MCF 10A (cell line): ENCODE data around the gene VASN. TPM values are rescaled to one million over a fixed set of nuclear protein-coding genes. Genes with fewer than 3 reads are reported as not detected.

ENCODE experiments used
- BruUV-seq: library from RNA; stranded (reverse); fragments of 400-500 nt; replicated peaks from 2 replicates; lab custom pipeline; 2021; lab: Mats Ljungman, UMichigan
- CTCF ChIA-PET: fragments of 300-600 bp; sonication (Branson Sonifier 250); formaldehyde crosslinking; extraction: SDS; loops from one replicate; lab custom pipeline; 2021; ENCODE audit warnings: antibody characterized with exemption, inconsistent platforms; lab: Yijun Ruan, JAX
- POLR2A ChIA-PET: fragments of 300-600, 350-650 bp; sonication (Branson Sonifier 250); formaldehyde crosslinking; extraction: SDS; loops from one replicate; lab custom pipeline; 2020; ENCODE audit warnings: antibody characterized with exemption, inconsistent platforms; lab: Yijun Ruan, JAX
- DNase-seq: peaks from one replicate; pipeline ENCODE4 v3.0.0-alpha.2; 2018; ENCODE audit not compliant: unreplicated experiment
- H3K27ac Mint-ChIP-seq: one replicate; pipeline ENCODE4 v1.8.0; 2022; ENCODE audit warnings: mild to moderate bottlenecking, low read depth, mixed read lengths; ENCODE audit not compliant: unreplicated experiment
- H3K27me3 Mint-ChIP-seq: one replicate; pipeline ENCODE4 v1.8.0; 2022; ENCODE audit warnings: mixed read lengths; ENCODE audit not compliant: insufficient read depth, unreplicated experiment
- H3K36me3 Mint-ChIP-seq: one replicate; pipeline ENCODE4 v1.8.0; 2022; ENCODE audit warnings: mild to moderate bottlenecking, moderate library complexity, mixed read lengths; ENCODE audit not compliant: insufficient read depth, unreplicated experiment
- H3K4me1 Mint-ChIP-seq: one replicate; pipeline ENCODE4 v1.8.0; 2022; ENCODE audit warnings: mixed read lengths; ENCODE audit not compliant: insufficient read depth, unreplicated experiment
- H3K4me3 Mint-ChIP-seq: one replicate; pipeline ENCODE4 v1.8.0; 2022; ENCODE audit warnings: mild to moderate bottlenecking, moderate library complexity, mixed read lengths; ENCODE audit not compliant: unreplicated experiment
- H3K9me3 Mint-ChIP-seq: one replicate; pipeline ENCODE4 v1.8.0; 2022; ENCODE audit warnings: mixed read lengths; ENCODE audit not compliant: unreplicated experiment
- intact Hi-C: fragments of 100-400 bp; cut with micrococcal nuclease; formaldehyde crosslinking; loops from 2 replicates; pipeline ENCODE4 v1.14.1; 2022
- total RNA-seq: library from RNA; stranded (reverse); gene quantifications from 2 replicates; pipeline ENCODE4 v1.2.3, GENCODE V29; 2022
- TF ChIP-seq, protein P1 (sequence below): fragments of 200-600 bp; IDR thresholded peaks from one replicate; pipeline ENCODE4 v1.8.0; 2022; ENCODE audit warnings: antibody characterized with exemption, mild to moderate bottlenecking; ENCODE audit not compliant: unreplicated experiment

The VASN gene
- total RNA-seq, 1 experiment from 2014 or later: 4.0 TPM

DNA sequence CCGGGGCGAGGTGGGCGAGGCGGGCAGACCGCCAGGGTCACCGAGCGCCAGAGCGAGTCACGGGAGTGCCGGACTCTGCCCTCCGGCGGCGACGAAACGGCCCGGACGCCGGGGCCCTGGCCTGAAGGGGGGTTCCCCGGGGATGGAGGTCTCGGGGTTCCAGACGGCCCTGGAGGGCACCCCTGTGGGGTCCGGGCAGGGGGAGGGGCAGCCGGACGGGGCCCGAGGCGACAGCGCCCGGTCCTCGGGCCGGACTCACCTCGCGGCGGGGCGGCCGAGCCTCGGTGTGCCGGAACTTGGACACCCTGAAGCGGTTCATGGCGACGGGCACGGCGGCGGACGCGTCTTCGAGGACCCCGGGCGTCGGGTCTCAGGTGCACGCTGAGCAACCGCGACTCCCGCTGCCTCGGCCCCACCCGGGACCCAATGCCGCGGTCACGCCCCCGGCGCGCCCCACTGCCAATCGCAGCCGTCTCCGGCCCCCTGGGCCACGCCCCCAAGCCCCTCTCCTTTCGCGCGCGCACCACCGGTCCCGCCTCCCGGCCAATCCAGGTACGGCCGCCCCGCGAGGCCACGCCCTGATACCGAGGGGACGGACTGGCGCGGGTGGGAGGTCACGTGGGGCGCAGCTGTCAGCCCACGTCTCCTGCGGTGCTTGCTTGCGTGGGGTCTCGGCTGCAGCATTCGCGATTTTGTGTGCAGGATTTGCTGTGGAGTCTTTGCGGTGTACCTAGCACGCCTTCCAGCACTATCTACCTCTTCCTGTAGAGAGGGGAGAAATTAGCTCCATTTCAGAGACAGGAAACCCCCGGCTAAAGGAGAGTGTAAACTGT lies 44.8 kb downstream of the VASN start, which contains the start of gene CORO7:
Gene CORO7 (minus strand): TSS at position 397 of the 833 bp plus-strand sequence. CDS start 78 bp downstream, at position 319.
- Mint-ChIP-seq H3K4me3 (peak within 1 kb of the TSS; percentile 86), H3K27ac (peak within 1 kb of the TSS; percentile 60), H3K27me3 (no peaks in the 10 kb centered on the region), H3K4me1 (peaks cover 14% of the 10 kb centered on the region), H3K36me3 (no peaks in the 10 kb centered on the region), H3K9me3 (no peaks in the 10 kb centered on the region)
- DNase-seq: peak; percentile 87
- TF ChIP-seq, protein P1, sequence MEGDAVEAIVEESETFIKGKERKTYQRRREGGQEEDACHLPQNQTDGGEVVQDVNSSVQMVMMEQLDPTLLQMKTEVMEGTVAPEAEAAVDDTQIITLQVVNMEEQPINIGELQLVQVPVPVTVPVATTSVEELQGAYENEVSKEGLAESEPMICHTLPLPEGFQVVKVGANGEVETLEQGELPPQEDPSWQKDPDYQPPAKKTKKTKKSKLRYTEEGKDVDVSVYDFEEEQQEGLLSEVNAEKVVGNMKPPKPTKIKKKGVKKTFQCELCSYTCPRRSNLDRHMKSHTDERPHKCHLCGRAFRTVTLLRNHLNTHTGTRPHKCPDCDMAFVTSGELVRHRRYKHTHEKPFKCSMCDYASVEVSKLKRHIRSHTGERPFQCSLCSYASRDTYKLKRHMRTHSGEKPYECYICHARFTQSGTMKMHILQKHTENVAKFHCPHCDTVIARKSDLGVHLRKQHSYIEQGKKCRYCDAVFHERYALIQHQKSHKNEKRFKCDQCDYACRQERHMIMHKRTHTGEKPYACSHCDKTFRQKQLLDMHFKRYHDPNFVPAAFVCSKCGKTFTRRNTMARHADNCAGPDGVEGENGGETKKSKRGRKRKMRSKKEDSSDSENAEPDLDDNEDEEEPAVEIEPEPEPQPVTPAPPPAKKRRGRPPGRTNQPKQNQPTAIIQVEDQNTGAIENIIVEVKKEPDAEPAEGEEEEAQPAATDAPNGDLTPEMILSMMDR: no peak
- POLR2A ChIA-PET: interaction anchor here (0.6 to 2.4 kb wide), 10 partner anchors 10 to 419 kb away, joined by 3 to 10 read pairs (median 4); partner anchors contain the start of genes DNAJA3 and NMRAL1
- CTCF ChIA-PET: interaction anchor here (0.6 to 5.1 kb wide), 5 partner anchors 10 to 200 kb away, joined by 3 to 40 read pairs (median 4); no protein-coding TSS in a partner anchor
- no TSS peak for BruUV-seq
- intact Hi-C loops: no loop called here

DNA sequence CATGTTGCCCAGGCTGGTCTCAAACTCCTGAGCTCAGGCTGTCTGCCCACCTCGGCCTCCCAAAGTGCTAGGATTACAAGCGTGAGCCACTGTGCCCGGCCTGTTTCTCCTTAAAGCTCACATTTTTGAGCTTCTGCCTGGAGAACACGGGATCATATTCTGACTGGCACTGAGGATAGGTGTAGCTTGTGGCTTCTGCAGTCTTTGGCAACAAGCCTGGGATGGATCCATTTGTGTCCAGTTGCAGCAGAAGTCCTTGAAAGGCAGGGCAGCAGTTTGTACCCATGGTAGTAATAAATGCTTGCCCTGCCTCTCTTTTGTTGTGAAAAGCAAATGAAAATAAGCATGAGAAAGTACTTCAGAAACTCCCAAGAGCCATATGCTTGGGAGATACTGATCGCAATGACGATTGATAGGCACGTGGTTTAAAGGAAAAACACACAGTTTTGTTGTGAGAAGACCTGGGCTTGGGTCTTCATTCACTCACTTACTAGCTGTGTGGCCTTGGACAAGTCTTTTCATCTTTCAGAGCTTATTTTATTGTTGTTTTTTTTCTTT lies 47.8 kb downstream of the VASN start:
- intact Hi-C loops: no loop called here
- TF ChIP-seq, protein P1: no peak
- H3K4me3 Mint-ChIP-seq: no peak overlapping the region
- peaks cover 12% of the 10 kb centered on the region for H3K4me1 Mint-ChIP-seq
- no peaks in the 10 kb centered on the region for H3K27me3 Mint-ChIP-seq
- no peaks in the 10 kb centered on the region for H3K36me3 Mint-ChIP-seq
- ChIA-PET POLR2A (interaction anchor here (1.4 kb wide), 1 partner anchor 40 kb away, joined by 4 read pairs; no protein-coding TSS in a partner anchor), CTCF (interaction anchor here (0.7 to 5.1 kb wide), 4 partner anchors 9 to 165 kb away, joined by 3 to 40 read pairs (median 6); no protein-coding TSS in a partner anchor)
- H3K27ac Mint-ChIP-seq: no peak overlapping the region
- no TSS peak for BruUV-seq
- DNase-seq: no peak
- H3K9me3 Mint-ChIP-seq: no peaks in the 10 kb centered on the region

DNA sequence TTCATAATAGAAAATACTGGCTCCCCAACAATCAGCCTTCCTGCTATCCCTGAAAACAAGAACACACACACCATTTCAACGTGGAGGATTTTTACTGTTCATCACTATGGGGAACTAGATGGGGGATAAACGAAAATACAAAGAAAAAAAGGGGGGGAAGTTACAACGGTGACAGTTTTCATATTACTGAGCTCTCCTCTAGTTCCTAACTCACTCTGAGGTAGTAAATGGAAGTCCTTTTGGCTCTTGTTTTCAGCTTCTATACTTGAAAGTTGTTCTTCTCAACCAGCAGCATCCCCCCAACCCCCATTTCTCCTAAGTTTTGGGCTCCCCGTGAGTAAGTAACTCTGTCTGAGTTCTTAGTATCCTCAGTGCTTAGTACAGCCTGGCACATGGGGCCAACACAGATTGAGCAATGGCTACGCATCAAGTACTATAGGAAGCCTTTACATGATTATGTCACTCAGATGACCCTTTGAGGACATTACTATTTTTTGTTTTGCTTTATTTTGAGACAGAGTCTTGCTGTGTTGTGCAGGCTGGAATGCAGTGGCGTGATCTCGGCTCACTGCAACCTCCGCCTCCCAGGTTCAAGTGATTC lies 49.0 kb downstream of the VASN start:
- TF ChIP-seq, protein P1: no peak

More for the DNA sequence above, 49.0 kb downstream of the VASN start:
- POLR2A ChIA-PET: no interaction called here
- CTCF ChIA-PET: interaction anchor here (0.7 to 2.4 kb wide), 3 partner anchors 17 to 61 kb away, joined by 3 to 11 read pairs (median 4); no protein-coding TSS in a partner anchor
- Mint-ChIP-seq H3K4me3 (no peak overlapping the region), H3K27ac (no peak overlapping the region), H3K4me1 (peaks cover under 1% of the 10 kb centered on the region), H3K9me3 (no peaks in the 10 kb centered on the region), H3K27me3 (no peaks in the 10 kb centered on the region), H3K36me3 (no peaks in the 10 kb centered on the region)
- DNase-seq: no peak
- intact Hi-C loops: no loop called here
- no TSS peak for BruUV-seq
